NCI-H1930 (cell line): ENCODE results near the gene CTDSP1.
A peak's percentile ranks its signal among the peaks of the same experiment; 100 is the strongest.

Experiments used
- DNase-seq, 2 experiments: peaks; one replicate each; lab custom pipeline; 2025; lab: John Stamatoyannopoulos, UW

CTDSP1 gene

DNA sequence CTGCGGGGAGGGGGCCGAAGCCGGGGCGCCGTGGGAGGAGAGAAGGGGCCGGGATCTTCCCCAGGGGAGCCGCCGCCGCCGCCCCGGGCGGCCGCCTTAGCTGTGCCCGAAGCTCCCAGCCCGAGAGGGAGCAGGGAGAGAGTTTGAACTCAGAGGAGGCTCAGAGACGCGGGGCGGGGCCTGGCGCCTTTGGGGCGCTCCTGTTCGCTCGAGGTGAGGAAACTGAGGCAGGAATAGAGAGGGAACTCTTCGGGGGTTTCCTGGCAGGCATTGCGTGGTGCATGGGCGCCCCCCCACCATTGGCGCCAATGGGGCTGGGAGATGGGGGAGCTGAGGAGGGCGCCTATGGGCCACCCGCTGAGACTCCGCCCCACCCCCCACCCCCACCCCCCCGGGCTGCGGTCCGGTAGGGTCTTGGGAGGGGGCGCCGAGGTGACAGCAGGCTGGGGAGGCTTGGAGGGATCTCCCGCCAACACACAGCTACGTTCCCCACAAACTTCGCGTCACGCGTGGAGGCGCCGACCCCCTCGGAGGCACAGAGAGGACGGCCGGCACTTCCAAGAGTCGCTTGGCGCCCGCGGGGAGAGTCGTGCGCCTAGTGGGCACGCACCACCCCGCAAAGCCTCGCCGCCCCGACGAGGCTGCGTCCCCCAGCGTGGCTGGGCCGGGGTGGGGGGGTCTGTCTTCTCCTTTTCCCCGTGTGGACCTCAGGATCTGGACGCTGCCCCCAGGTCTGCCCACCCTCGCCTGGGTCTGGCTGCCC, 680 bp downstream of the CTDSP1 start:
- no peak for DNase-seq

DNA sequence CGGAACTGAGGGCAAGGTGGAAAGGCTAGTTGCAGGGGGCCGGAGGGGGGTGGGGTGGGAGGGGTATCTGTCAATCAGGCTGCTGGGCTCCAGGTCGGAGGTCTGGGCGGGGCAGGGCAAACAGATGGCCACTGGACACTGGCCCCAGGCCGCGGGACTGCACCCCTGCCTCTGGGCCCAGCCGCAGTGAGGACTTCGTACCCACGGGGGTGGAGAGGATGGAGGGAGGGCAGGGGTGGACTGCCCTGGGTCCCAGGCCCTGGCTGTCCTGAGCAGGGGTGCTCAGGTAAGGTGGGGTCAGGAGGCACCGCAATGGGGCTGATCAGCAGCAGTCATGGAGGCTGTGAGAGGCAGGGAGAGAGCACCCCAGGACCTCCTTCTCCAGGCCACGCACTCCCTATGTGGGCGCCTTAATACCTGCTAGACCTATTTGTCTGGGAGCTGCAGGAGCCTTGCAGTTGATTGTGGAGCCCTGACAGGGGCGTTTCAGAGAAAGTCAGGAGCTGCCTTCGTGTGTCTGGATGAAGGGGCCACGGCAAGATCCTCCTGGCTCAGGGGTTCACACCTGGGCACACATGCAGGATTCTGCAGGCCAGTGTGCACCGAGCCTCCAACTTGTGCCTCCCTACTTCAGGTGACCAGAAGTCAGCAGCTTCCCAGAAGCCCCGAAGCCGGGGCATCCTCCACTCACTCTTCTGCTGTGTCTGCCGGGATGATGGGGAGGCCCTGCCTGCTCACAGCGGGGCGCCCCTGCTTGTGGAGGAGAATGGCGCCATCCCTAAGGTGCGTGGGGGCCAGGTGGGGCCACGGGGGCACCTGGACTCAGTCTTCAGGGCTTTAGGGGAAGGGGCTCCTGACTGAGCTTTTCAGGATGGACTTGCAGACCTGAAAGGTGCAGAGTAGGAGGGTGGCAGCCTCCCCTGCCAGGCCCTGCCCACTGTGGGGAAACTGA, 1.5 kb downstream of the CTDSP1 start:
- no peak for DNase-seq

DNA sequence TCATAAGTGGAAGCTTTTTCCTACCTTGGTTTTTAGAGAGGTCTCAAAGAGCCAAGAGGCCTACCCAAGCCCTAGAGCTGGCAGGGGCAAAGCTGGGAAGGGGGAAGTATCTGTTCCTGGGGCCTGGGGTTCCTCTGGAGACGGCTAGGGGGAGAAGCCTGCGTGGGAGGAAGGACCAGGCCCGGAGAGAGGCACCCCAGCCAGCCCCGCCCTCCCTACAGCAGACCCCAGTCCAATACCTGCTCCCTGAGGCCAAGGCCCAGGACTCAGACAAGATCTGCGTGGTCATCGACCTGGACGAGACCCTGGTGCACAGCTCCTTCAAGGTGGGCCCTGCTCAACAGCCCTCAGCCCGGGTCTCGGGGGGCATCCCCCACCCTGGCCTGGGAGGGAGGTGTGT, 2.2 kb downstream of the CTDSP1 start:
- DNase-seq, result no peak

DNA sequence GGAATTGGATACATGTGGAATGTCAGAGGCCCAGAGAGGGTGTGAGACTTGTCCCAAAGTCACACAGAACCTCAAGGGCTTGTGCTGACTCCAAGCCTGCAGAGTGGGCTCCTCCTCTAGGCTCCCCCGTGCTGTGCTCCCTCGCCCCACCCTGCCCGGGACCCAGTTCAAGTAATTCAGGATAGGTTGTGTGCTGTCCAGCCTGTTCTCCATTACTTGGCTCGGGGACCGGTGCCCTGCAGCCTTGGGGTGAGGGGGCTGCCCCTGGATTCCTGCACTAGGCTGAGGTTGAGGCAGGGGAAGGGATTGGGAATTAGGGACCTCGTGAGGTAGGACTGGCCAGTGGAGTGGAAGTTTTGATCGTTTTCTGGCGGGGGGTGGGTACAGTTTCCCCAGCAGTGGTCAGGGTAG, 2.8 kb downstream of the CTDSP1 start:
- no peak for DNase-seq

DNA sequence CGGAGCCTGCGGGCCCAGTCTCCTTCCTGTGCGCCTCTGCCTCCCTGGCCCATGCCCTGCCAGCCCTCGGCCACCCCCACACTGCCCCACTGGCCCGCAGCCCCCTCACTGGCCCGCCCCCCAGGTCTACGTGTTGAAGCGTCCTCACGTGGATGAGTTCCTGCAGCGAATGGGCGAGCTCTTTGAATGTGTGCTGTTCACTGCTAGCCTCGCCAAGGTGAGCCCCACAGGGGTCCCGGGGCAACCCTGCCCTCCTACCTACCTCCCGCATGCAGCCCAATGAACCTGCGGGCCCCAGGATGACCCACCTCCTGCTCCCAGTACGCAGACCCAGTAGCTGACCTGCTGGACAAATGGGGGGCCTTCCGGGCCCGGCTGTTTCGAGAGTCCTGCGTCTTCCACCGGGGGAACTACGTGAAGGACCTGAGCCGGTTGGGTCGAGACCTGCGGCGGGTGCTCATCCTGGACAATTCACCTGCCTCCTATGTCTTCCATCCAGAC, 3.3 kb downstream of the CTDSP1 start:
- DNase-seq, result no peak

DNA sequence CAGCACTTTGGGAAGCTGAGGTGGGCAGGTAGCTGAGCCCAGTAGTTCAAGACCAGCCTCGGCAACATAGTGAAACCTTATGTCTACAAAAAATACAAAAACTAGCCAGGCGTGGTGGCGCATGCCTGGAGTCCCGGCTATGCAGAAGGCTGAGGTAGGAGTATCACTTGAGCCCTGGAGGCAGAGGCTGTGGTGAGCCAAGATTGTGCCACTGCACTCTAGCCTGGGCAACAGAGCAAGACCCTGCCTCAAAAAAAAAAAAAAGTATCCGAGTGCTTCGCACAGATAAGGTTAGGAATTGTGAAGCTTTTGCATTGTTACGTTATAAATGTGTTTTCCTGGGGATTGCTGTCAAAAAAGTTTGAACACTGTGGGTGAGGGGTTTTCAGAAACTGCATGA, 4.1 kb downstream of the CTDSP1 start:
- no peak for DNase-seq

DNA sequence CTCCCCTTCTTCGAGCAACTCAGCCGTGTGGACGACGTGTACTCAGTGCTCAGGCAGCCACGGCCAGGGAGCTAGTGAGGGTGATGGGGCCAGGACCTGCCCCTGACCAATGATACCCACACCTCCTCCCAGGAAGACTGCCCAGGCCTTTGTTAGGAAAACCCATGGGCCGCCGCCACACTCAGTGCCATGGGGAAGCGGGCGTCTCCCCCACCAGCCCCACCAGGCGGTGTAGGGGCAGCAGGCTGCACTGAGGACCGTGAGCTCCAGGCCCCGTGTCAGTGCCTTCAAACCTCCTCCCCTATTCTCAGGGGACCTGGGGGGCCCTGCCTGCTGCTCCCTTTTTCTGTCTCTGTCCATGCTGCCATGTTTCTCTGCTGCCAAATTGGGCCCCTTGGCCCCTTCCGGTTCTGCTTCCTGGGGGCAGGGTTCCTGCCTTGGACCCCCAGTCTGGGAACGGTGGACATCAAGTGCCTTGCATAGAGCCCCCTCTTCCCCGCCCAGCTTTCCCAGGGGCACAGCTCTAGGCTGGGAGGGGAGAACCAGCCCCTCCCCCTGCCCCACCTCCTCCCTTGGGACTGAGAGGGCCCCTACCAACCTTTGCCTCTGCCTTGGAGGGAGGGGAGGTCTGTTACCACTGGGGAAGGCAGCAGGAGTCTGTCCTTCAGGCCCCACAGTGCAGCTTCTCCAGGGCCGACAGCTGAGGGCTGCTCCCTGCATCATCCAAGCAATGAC, 4.8 kb downstream of the CTDSP1 start:
- DNase-seq, result no peak

DNA sequence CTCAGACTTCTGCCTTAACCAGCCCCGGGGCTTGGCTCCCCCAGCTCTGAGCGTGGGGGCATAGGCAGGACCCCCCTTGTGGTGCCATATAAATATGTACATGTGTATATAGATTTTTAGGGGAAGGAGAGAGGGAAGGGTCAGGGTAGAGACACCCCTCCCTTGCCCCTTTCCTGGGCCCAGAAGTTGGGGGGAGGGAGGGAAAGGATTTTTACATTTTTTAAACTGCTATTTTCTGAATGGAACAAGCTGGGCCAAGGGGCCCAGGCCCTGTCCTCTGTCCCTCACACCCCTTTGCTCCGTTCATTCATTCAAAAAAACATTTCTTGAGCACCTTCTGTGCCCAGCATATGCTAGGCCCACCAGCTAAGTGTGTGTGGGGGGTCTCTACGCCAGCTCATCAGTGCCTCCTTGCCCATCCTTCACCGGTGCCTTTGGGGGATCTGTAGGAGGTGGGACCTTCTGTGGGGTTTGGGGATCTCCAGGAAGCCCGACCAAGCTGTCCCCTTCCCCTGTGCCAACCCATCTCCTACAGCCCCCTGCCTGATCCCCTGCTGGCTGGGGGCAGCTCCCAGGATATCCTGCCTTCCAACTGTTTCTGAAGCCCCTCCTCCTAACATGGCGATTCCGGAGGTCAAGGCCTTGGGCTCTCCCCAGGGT, 5.5 kb downstream of the CTDSP1 start:
- DNase-seq, result no peak

DNA sequence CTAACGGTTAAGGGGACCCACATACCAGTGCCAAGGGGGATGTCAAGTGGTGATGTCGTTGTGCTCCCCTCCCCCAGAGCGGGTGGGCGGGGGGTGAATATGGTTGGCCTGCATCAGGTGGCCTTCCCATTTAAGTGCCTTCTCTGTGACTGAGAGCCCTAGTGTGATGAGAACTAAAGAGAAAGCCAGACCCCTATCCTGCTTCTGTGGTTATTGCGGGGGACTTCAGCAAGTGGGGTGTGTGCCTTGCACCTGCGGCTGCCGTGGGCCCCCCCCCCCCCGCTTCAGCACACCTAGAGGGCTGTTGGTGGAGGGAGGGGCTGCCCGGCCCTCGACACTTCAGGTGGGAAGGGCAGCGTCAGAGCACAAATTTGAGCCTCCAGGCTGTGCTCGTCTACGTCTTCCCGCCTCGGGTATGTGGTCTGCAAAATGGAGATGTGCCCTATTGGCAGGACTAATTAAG, 6.1 kb downstream of the CTDSP1 start:
- no peak for DNase-seq

DNA sequence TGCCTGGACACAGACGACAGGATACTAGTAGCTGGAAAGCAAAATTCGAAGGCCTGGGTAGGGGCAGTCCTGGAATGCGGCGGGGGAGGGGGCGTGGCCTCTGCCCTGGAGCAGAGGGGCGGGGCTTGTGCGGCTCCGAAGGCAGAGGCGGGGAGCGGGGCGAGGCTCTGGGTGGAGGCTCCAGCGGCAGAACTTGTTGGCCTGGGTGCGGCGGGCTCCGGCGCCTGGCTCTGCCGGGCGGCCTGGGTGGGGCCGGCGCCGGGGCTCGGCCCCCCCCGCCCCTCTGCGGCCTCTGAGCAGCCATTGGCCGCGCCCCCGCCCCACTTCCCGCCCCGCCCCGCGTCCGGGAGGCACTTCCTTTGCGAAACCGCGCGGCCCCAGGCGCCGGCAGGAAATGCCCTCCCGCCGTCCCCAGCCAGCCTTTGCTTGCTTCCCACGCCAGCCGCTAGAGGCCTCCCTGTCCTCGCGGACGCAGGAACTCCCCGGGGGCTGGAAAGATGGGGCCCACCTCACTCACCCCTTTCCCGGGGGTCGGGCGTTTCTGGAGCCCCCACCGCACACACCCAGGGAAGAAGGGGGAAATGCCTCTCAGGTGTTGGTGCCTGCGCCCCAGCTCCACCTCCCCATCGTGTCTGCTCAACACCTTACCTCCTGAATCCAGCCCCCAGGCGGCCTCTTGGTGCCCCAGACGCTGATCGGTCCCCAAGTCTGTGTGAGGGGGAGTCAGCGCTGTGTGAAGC, 6.7 kb downstream of the CTDSP1 start:
- DNase-seq, result peak; percentile 90 to 94

DNA sequence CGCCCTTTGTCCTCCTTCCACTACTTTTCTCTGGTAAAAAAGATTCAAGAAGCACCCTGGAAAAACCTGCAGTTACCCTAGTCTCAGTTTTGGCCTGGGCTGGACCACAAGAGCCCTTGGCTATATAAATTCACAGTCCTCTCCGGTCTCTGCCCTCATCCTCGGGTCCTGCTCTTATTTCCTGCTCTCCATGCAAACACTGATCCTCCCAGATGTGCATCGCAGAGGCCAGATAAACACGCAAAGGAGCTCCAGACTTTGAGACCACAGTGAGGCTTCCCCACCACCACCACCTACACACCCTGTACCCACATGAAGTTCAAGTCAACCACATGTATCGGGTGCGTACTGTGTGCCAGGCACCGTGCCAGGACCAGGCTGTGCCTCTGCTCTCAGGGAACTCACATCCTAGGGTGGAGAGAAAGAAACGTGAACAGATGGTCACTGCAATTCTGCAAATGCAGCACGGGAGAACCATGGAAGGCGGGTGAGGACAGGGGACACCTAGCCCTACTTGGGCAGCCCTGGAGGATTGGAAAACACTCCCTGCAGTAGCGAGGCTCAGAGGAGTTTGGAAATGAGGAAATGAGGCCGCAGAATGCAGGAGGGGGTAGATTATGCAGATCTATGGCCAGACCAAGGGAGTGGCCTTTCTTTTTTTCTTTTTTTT, 7.4 kb downstream of the CTDSP1 start:
- no peak for DNase-seq

DNA sequence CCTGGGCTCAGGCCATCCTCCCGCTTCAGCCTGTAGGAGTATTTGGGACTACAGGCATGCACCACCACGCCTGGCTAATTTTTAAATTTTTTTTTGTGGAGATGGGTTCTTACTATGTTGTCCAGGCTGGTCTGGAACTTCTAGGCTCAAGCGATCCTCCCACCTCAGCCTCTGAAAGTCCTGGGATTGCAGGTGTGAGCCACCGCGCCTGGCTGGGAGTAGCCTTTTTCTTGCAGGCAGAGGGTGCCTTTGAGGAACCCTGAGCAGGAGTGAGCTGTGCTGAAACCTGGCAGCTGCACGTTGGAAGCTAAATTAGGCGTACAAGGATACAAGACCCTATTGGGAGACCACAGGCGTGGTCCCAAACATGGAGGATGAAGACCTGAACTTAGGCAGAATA, 8.0 kb downstream of the CTDSP1 start:
- DNase-seq, result no peak

DNA sequence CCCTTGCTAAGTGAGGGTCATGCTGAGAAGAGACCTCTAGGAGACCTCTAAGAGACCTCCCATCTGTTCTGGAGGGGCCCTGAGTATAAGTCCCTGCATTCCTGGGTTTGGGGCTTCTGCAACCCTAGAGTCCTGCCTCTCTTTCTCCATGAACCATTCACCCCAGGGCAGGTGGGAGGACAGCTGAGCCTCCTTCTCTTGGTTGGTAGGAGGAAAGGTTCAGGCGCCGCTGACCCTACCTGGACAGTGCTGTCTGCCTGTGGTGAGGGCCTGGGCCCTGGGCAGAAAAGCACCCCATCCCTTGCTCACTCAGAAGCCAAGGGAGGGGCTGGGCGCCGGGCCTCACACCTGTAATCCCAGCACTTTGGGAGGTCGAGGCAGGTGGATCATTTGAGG, 18.7 kb downstream of the CTDSP1 start:
- DNase-seq, result no peak

DNA sequence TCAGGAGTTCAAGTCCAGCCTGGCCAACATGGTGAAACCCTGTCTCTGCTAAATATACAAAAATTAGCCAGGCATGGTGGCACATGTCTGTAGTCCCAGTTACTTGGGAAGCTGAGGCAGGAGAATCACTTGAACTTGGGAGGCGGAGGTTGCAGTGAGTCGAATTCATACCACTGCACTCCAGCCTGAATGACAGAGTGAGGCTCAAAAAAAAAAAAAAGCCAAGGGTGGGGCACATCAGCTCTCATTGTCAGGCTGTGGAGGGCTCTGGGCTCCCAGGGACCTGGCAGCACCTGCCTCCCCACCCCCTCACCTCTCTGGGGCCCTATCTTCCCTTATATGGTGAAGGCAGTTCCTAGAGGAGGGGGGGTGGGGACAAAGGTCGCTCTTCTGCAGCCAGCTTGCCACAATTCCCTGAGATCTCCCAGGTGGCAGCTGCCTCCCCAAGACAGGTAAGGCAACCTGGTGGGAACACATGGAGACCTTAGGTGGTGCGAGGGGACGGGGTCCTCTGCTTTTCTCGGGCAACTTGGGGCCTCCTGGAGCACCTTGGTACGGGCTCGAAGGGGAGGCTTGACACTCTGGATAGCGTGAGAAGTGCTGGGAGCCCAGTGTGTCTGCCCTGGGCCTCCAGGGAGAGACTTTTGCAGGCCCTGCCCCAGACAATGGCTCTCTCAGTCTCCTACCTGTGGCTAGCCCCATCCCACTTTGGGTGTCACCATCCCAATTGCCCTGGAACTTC, 19.2 kb downstream of the CTDSP1 start, which contains the start of gene VIL1:
Gene VIL1, plus strand, starts transcription at position 407 of the 742 bp plus-strand sequence. CDS start 4,656 bp downstream, outside the sequence.
- DNase-seq, result no peak

DNA sequence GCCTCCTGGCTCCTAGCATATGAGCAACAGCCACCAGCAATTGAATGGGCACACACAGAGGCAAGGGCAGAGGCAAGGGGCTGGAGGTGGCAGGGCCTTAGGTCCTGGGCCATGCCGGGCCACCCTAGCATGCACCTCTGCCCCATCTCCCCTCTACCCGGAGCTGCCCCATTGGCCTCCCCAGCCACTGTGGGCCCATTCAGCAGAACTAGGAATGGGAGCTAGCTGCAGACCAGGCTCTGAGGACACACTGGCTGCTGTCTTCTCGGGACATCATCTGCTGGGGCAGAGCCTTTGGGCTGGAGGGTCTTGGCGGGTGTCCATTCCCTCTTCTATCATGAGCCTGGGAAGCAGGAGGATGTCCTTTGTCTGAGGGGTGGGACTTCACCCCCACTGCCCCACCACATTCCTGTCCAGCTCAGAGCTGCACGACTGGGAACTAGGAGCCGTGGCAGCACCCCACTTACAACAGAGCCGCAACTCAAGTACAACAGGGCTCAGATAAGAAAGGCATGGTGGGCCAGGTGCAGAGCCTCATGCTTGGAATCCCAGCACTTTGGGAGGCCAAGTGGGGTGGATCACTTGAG, 20.1 kb downstream of the CTDSP1 start:
- DNase-seq, result no peak

DNA sequence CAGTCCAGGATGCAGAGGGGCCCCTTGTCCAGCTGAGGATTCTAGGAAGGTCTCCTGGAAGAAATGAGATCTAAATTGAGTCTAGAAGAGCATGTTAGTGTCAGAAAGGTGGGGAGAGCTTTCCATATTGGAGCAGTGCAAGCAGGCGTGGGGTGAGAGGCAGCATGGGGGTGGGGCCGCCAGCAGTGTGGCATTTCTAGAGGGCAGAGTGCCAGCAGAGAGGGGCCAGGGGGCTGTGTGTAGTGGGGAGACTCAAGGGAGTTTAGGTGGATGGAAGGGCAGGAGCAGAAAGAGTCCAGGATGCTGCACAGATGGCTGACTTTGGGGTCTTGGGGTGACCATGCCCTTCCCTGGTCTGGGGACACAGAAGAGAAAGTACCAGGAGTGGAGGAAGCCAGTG, 21.4 kb downstream of the CTDSP1 start:
- no peak for DNase-seq

DNA sequence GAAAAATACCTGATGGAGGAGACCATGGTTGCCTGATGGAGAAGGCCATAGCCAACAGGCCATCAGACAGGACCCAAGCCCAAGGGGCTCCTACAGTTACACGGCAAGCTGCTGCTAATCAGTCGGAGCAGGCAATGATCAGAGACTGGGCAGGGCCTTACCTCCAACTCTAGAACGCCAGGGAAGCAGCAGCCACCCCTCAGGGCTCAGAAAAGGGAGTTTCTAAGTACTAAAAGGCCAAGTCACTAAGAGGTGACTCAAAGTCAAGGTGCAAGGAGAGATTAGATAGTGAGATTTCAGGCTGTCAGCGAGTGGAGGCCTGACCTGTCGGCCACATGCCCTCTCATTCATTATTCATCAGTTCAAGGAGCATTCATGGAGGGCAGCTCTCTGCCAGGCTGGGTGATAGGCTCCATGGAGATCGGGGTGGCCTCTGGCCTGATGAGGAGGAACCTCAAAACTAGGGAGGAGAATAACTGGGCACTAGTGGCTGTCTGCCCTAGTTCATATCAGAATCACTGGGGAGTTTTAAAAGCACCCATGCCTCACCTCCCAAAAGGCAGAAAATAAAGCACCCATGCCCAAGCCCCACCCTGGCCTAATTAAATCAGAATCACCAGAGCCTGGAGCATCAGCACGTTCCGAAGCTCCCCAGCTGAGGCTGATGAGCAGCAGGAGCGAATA, 22.9 kb downstream of the CTDSP1 start:
- no peak for DNase-seq

DNA sequence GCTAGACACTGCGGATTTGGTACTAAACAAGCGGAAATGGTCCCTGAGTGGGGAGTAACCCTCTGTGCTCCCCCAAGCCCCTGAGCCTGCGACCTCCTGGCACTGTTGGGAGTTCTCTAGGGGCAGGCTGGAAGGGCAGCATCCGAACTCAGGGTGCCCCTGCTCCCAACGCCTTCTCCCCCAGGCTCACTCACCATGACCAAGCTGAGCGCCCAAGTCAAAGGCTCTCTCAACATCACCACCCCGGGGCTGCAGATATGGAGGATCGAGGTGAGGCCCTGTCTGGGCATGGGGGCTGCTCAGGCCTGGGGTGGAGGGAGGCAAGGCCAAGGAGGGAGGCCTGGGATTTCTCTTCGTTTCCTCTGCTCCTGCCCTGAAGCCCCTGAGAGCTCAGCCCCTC, 23.9 kb downstream of the CTDSP1 start:
- DNase-seq, result no peak

DNA sequence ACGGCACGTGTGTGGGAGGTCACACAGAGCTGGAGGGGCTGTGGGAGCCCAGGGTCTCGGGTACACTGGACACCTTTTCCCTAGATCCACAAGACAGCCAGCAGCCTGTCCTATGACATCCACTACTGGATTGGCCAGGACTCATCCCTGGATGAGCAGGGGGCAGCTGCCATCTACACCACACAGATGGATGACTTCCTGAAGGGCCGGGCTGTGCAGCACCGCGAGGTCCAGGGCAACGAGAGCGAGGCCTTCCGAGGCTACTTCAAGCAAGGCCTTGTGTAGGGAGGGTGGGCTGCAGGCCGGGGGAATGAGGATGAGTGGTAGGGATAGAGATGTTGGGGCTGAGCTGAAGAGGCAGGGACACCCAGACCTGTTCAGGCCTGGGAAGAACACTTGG, 25.9 kb downstream of the CTDSP1 start:
- no peak for DNase-seq
